HEK293 (cell line): ENCODE data around the gene HIGD2B.

Experiments
- EGR2 ChIP-seq: fragments of 450-650 bp; formaldehyde crosslinking; IDR thresholded peaks from 2 replicates; pipeline ENCODE4 v1.5.1; 2016; ENCODE audit warnings: low read depth, missing biosample characterization, missing genetic modification characterization
- FEZF1 ChIP-seq: fragments of 450-650 bp; formaldehyde crosslinking; IDR thresholded peaks from 2 replicates; pipeline ENCODE4 v1.5.1; 2016; ENCODE audit warnings: missing biosample characterization, missing genetic modification characterization
- GLIS1 ChIP-seq: fragments of 450-650 bp; formaldehyde crosslinking; IDR thresholded peaks from 2 replicates; pipeline ENCODE4 v1.5.1; 2016; ENCODE audit warnings: missing biosample characterization, missing genetic modification characterization
- KLF10 ChIP-seq: fragments of 450-650 bp; IDR thresholded peaks from 2 replicates; pipeline ENCODE4 v1.5.1; 2018; ENCODE audit warnings: missing biosample characterization, mild to moderate bottlenecking, missing genetic modification characterization
- KLF16 ChIP-seq: fragments of 450-650 bp; formaldehyde crosslinking; IDR thresholded peaks from 2 replicates; pipeline ENCODE4 v1.5.1; 2017; ENCODE audit warnings: missing biosample characterization, missing genetic modification characterization
- KLF9 ChIP-seq: fragments of 450-650 bp; formaldehyde crosslinking; IDR thresholded peaks from 2 replicates; pipeline ENCODE4 v1.5.1; 2016; ENCODE audit warnings: missing biosample characterization, missing genetic modification characterization, low read depth
- SCRT2 ChIP-seq: fragments of 450-650 bp; formaldehyde crosslinking; IDR thresholded peaks from 2 replicates; pipeline ENCODE4 v1.5.1; 2016; ENCODE audit warnings: missing biosample characterization, missing genetic modification characterization
- SP7 ChIP-seq: fragments of 450-650 bp; formaldehyde crosslinking; IDR thresholded peaks from 2 replicates; pipeline ENCODE4 v1.5.1; 2016; ENCODE audit warnings: missing biosample characterization, missing genetic modification characterization
- ZBTB20 ChIP-seq: fragments of 450-650 bp; formaldehyde crosslinking; IDR thresholded peaks from 2 replicates; pipeline ENCODE4 v1.5.1; 2016; ENCODE audit warnings: missing biosample characterization, missing genetic modification characterization
- ZNF19 ChIP-seq: fragments of 450-650 bp; formaldehyde crosslinking; IDR thresholded peaks from 2 replicates; pipeline ENCODE4; 2016; ENCODE audit warnings: missing biosample characterization, missing genetic modification characterization, low read depth
- ZNF221 ChIP-seq: fragments of 450-650 bp; formaldehyde crosslinking; IDR thresholded peaks from 2 replicates; pipeline ENCODE4 v1.5.1; 2017; ENCODE audit warnings: missing biosample characterization, missing genetic modification characterization, borderline replicate concordance
- ZNF24 ChIP-seq: fragments of 450-650 bp; formaldehyde crosslinking; IDR thresholded peaks from 2 replicates; pipeline ENCODE4 v1.5.1; 2016; ENCODE audit warnings: missing biosample characterization, missing genetic modification characterization
- ZNF324 ChIP-seq: fragments of 450-650 bp; formaldehyde crosslinking; IDR thresholded peaks from 2 replicates; pipeline ENCODE4 v1.5.1; 2016; ENCODE audit warnings: missing biosample characterization, missing genetic modification characterization
- ZNF426 ChIP-seq: fragments of 450-650 bp; formaldehyde crosslinking; IDR thresholded peaks from 2 replicates; pipeline ENCODE4 v1.5.1; 2017; ENCODE audit warnings: missing biosample characterization, missing genetic modification characterization, mild to moderate bottlenecking, inconsistent platforms, moderate library complexity
- ZNF521 ChIP-seq: fragments of 450-650 bp; formaldehyde crosslinking; IDR thresholded peaks from 2 replicates; pipeline ENCODE4 v1.5.1; 2017; ENCODE audit warnings: missing biosample characterization, mild to moderate bottlenecking, missing genetic modification characterization
- ZNF549 ChIP-seq: fragments of 450-650 bp; IDR thresholded peaks from 2 replicates; pipeline ENCODE4 v1.5.1; 2018; ENCODE audit warnings: missing biosample characterization, missing genetic modification characterization, mild to moderate bottlenecking, inconsistent platforms, moderate library complexity
- ZNF621 ChIP-seq: fragments of 450-650 bp; formaldehyde crosslinking; IDR thresholded peaks from 2 replicates; pipeline ENCODE4 v1.5.1; 2017; ENCODE audit warnings: missing biosample characterization, missing genetic modification characterization
- ZNF76 ChIP-seq: fragments of 450-650 bp; formaldehyde crosslinking; IDR thresholded peaks from 2 replicates; pipeline ENCODE4; 2016; ENCODE audit warnings: low read depth, missing biosample characterization, missing genetic modification characterization, borderline replicate concordance
- ZNF768 ChIP-seq: fragments of 450-650 bp; formaldehyde crosslinking; IDR thresholded peaks from 2 replicates; pipeline ENCODE4 v1.5.1; 2018; ENCODE audit warnings: missing biosample characterization, mild to moderate bottlenecking, missing genetic modification characterization
- ZNF776 ChIP-seq: fragments of 450-650 bp; formaldehyde crosslinking; IDR thresholded peaks from 2 replicates; pipeline ENCODE4 v1.5.0; 2017; ENCODE audit warnings: missing biosample characterization, missing genetic modification characterization, borderline replicate concordance
- ZXDB ChIP-seq: fragments of 450-650 bp; formaldehyde crosslinking; IDR thresholded peaks from 2 replicates; pipeline ENCODE4 v1.5.1; 2016; ENCODE audit warnings: missing biosample characterization, missing genetic modification characterization
- TF ChIP-seq, protein P1 (sequence below): fragments of 450-650 bp; formaldehyde crosslinking; IDR thresholded peaks from 2 replicates; pipeline ENCODE4 v1.5.1; 2016; ENCODE audit warnings: missing biosample characterization, missing genetic modification characterization
- TF ChIP-seq, protein P2 (sequence below): sonication (generic); formaldehyde crosslinking; IDR thresholded peaks from 2 replicates; pipeline ENCODE4 v1.8.1; 2022; ENCODE audit warnings: mild to moderate bottlenecking, moderate library complexity, missing genetic modification reagents
- TF ChIP-seq, protein P3 (sequence below): fragments of 450-650 bp; formaldehyde crosslinking; conservative IDR thresholded peaks from 2 replicates; pipeline ENCODE4 v1.5.1; 2016; ENCODE audit warnings: low read depth, missing biosample characterization, missing genetic modification characterization
- TF ChIP-seq, protein P4 (sequence below): fragments of 450-650 bp; formaldehyde crosslinking; IDR thresholded peaks from 2 replicates; pipeline ENCODE4 v1.5.1; 2016; ENCODE audit warnings: missing biosample characterization, missing genetic modification characterization, low read depth
- TF ChIP-seq, protein P5 (sequence below): fragments of 450-650 bp; formaldehyde crosslinking; IDR thresholded peaks from 2 replicates; pipeline ENCODE4 v1.5.1; 2016; ENCODE audit warnings: missing biosample characterization, missing genetic modification characterization

HIGD2B gene

DNA sequence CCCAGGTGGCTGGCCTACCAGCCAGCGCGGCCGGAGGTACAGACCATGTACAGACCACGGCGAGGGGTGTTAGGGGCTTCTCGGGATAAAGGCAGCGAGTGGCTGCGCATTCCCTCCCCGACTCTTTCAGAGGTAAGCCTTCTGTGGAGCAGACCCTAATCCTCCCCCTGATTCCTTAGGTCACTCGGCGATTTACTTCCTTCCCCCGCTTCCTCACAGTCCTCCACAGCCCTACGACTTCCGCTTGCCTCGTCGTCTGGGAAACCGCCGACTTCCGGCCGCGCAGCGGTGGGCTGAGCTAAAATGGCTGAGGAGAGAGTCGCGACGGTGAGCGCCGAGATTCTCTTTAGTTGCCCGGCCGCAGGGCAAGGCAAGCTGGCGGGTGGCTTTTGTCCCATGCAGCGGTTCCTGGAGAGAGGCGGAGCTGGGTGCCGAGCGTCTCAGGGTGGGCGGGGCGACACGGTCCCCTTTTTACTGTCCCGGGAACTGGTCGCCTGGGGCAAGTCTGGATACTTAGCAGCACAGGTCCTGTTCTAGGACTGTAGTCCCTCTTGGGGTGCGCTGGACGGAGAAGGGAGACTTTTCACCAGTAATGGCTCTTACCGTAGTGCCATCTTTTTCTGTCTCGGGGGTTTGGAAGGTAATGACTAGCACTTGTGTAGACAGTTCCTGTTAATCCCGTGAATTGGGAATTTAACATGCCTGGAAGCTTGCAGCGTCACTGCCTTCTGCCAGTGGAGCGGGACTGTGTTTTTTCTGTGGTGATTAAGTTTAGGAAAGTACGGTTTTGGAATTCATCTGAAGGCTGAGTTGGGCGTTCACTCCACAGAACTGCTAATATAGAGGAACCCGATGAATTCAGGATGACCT lies at the start of gene HIGD2B, which contains the start of gene BBS4 (continued):
- TF ChIP-seq, protein P1, sequence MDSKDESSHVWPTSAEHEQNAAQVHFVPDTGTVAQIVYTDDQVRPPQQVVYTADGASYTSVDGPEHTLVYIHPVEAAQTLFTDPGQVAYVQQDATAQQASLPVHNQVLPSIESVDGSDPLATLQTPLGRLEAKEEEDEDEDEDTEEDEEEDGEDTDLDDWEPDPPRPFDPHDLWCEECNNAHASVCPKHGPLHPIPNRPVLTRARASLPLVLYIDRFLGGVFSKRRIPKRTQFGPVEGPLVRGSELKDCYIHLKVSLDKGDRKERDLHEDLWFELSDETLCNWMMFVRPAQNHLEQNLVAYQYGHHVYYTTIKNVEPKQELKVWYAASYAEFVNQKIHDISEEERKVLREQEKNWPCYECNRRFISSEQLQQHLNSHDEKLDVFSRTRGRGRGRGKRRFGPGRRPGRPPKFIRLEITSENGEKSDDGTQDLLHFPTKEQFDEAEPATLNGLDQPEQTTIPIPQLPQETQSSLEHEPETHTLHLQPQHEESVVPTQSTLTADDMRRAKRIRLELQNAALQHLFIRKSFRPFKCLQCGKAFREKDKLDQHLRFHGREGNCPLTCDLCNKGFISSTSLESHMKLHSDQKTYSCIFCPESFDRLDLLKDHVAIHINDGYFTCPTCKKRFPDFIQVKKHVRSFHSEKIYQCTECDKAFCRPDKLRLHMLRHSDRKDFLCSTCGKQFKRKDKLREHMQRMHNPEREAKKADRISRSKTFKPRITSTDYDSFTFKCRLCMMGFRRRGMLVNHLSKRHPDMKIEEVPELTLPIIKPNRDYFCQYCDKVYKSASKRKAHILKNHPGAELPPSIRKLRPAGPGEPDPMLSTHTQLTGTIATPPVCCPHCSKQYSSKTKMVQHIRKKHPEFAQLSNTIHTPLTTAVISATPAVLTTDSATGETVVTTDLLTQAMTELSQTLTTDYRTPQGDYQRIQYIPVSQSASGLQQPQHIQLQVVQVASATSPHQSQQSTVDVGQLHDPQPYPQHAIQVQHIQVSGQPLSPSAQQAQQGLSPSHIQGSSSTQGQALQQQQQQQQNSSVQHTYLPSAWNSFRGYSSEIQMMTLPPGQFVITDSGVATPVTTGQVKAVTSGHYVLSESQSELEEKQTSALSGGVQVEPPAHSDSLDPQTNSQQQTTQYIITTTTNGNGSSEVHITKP (tag by site-specific recombination) = peak; percentile 100
- TF ChIP-seq KLF9 = peak; percentile 69; the same call in 1 of the 2 replicates
- 0 out of 2 replicates have a peak, but pooled peaks have one; percentile 4 for TF ChIP-seq KLF10 (tag by site-specific recombination)
- no peak for TF ChIP-seq SCRT2 (tag by site-specific recombination)
- peak; percentile 100 for TF ChIP-seq ZNF776
- TF ChIP-seq SP7 (tag by site-specific recombination) = peak; percentile 73
- TF ChIP-seq KLF16 (tag by site-specific recombination) = peak; percentile 15; the same call in 1 of the 2 replicates
- TF ChIP-seq, protein P2, sequence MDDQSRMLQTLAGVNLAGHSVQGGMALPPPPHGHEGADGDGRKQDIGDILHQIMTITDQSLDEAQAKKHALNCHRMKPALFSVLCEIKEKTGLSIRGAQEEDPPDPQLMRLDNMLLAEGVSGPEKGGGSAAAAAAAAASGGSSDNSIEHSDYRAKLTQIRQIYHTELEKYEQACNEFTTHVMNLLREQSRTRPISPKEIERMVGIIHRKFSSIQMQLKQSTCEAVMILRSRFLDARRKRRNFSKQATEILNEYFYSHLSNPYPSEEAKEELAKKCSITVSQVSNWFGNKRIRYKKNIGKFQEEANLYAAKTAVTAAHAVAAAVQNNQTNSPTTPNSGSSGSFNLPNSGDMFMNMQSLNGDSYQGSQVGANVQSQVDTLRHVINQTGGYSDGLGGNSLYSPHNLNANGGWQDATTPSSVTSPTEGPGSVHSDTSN (CRISPR knock-in tag) = peak; percentile 82
- no peak for TF ChIP-seq ZNF549 (tag by site-specific recombination)
- TF ChIP-seq, protein P3, sequence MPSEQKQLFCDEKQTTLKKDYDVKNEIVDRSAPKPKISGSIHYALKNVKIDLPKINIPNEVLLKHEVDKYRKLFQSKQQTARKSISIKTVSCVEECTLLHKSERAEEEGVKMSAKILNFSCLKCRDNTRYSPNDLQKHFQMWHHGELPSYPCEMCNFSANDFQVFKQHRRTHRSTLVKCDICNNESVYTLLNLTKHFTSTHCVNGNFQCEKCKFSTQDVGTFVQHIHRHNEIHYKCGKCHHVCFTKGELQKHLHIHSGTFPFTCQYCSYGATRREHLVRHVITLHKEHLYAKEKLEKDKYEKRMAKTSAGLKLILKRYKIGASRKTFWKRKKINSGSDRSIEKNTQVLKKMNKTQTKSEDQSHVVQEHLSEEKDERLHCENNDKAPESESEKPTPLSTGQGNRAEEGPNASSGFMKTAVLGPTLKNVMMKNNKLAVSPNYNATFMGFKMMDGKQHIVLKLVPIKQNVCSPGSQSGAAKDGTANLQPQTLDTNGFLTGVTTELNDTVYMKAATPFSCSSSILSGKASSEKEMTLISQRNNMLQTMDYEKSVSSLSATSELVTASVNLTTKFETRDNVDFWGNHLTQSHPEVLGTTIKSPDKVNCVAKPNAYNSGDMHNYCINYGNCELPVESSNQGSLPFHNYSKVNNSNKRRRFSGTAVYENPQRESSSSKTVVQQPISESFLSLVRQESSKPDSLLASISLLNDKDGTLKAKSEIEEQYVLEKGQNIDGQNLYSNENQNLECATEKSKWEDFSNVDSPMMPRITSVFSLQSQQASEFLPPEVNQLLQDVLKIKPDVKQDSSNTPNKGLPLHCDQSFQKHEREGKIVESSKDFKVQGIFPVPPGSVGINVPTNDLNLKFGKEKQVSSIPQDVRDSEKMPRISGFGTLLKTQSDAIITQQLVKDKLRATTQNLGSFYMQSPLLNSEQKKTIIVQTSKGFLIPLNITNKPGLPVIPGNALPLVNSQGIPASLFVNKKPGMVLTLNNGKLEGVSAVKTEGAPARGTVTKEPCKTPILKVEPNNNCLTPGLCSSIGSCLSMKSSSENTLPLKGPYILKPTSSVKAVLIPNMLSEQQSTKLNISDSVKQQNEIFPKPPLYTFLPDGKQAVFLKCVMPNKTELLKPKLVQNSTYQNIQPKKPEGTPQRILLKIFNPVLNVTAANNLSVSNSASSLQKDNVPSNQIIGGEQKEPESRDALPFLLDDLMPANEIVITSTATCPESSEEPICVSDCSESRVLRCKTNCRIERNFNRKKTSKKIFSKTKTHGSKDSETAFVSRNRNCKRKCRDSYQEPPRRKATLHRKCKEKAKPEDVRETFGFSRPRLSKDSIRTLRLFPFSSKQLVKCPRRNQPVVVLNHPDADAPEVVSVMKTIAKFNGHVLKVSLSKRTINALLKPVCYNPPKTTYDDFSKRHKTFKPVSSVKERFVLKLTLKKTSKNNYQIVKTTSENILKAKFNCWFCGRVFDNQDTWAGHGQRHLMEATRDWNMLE = peak; percentile 93
- no peak for TF ChIP-seq ZNF768
- TF ChIP-seq ZNF521 = no peak
- TF ChIP-seq EGR2 (tag by site-specific recombination) = peak; percentile 65
- TF ChIP-seq, protein P4, sequence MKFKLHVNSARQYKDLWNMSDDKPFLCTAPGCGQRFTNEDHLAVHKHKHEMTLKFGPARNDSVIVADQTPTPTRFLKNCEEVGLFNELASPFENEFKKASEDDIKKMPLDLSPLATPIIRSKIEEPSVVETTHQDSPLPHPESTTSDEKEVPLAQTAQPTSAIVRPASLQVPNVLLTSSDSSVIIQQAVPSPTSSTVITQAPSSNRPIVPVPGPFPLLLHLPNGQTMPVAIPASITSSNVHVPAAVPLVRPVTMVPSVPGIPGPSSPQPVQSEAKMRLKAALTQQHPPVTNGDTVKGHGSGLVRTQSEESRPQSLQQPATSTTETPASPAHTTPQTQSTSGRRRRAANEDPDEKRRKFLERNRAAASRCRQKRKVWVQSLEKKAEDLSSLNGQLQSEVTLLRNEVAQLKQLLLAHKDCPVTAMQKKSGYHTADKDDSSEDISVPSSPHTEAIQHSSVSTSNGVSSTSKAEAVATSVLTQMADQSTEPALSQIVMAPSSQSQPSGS (tag by site-specific recombination) = no peak
- peak; percentile 60 for TF ChIP-seq ZNF24
- no peak for TF ChIP-seq ZNF19 (tag by site-specific recombination)
- TF ChIP-seq ZNF76 (tag by site-specific recombination) = 0 out of 2 replicates have a peak, but pooled peaks have one; percentile 36
- peak; percentile 65; the same call in 1 of the 2 replicates for TF ChIP-seq ZXDB (tag by site-specific recombination)
- TF ChIP-seq, protein P5, sequence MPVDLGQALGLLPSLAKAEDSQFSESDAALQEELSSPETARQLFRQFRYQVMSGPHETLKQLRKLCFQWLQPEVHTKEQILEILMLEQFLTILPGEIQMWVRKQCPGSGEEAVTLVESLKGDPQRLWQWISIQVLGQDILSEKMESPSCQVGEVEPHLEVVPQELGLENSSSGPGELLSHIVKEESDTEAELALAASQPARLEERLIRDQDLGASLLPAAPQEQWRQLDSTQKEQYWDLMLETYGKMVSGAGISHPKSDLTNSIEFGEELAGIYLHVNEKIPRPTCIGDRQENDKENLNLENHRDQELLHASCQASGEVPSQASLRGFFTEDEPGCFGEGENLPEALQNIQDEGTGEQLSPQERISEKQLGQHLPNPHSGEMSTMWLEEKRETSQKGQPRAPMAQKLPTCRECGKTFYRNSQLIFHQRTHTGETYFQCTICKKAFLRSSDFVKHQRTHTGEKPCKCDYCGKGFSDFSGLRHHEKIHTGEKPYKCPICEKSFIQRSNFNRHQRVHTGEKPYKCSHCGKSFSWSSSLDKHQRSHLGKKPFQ (tag by site-specific recombination) = 0 out of 2 replicates have a peak, but pooled peaks have one; percentile 45
- TF ChIP-seq ZNF621 (tag by site-specific recombination) = no peak
- peak; percentile 40 for TF ChIP-seq FEZF1 (tag by site-specific recombination)
- TF ChIP-seq ZNF426 (tag by site-specific recombination) = no peak
- peak; percentile 85 for TF ChIP-seq ZBTB20
- peak; percentile 67; the same call in 1 of the 2 replicates for TF ChIP-seq ZNF324 (tag by site-specific recombination)
- no peak for TF ChIP-seq ZNF221
- TF ChIP-seq GLIS1 (tag by site-specific recombination) = peak; percentile 79
